ENCODE measurements around the gene ACADM. TPM values are rescaled to one million over a fixed set of nuclear protein-coding genes. Genes with fewer than 3 reads are reported as not detected.
A peak's percentile ranks its signal among the peaks of the same experiment; 100 is the strongest.
"Not testable (repeated sequence)": the region's sequence is repeated elsewhere in the genome, so short reads cannot be mapped to it uniquely, and the experiment has no call there.

ACADM gene
- total and polyA plus RNA-seq, 4 experiments from 2014 or later: 31.9 to 67.2 (median 41.6) TPM

GRCh38 chr1:75797606-75798216 lies 73.2 kb downstream of the ACADM start:
- H3K36me3 Mint-ChIP-seq: peaks cover 30 to 43% of the 10 kb centered on the region in 2 donors
- H3K9me3 ChIP-seq (ENCODE audit: control insufficient read depth in 1 of 2, low read length in 2 of 2): no peaks in the 10 kb centered on the region
- no peaks in the 10 kb centered on the region for H3K27me3 Mint-ChIP-seq
- H3K9me3 Mint-ChIP-seq: no peaks in the 10 kb centered on the region
- H3K4me1 Mint-ChIP-seq: peaks cover 2 to 23% (median 8%) of the 10 kb centered on the region in 4 donors
- H3K4me3 Mint-ChIP-seq: no peak overlapping the region
- H3K27ac Mint-ChIP-seq: peak overlapping the region in 3 of 7 donors; percentile 24 to 43 (median 29)
- ChIA-PET POLR2A (ENCODE audit: partially characterized antibody) (interaction anchor here (3.1 kb wide), 1 partner anchor 12 kb away, joined by 20 read pairs; the partner anchor contains the start of gene RABGGTB), CTCF (ENCODE audit: partially characterized antibody) (no interaction called here)
- no peak overlapping the region for H3K4me3 ChIP-seq (ENCODE audit: low read length in 2 of 2)
- intact Hi-C loops (cut with micrococcal nuclease): no loop called here
- no peak overlapping the region for H3K27ac ChIP-seq (ENCODE audit: low read depth, low read length)
- H3K4me1 ChIP-seq (ENCODE audit: insufficient read depth, low read length): no peaks in the 10 kb centered on the region
- H3K36me3 ChIP-seq (ENCODE audit: insufficient read depth, low read length): peaks cover 24% of the 10 kb centered on the region
- DNase-seq: no peak
- H3K27me3 ChIP-seq (ENCODE audit: insufficient read depth, low read length): no peaks in the 10 kb centered on the region

- H3K27me3 ChIP-seq (ENCODE audit: insufficient read depth, low read length); CTCF ChIA-PET (ENCODE audit: partially characterized antibody): not testable (repeated sequence)
These were observed 77.0 kb downstream of the ACADM start for GRCh38 chr1:75801480-75801879.

GRCh38 chr1:75808921-75809320 lies 84.4 kb downstream of the ACADM start:
- no peak overlapping the region for H3K27ac Mint-ChIP-seq
- no peaks in the 10 kb centered on the region for H3K4me1 Mint-ChIP-seq
- intact Hi-C loops (cut with micrococcal nuclease): no loop called here
- H3K4me3 ChIP-seq (ENCODE audit: low read length in 2 of 2): no peak overlapping the region
- H3K36me3 ChIP-seq (ENCODE audit: insufficient read depth, low read length): no peaks in the 10 kb centered on the region
- no peaks in the 10 kb centered on the region for H3K27me3 Mint-ChIP-seq
- no peaks in the 10 kb centered on the region for H3K9me3 ChIP-seq (ENCODE audit: control insufficient read depth in 1 of 2, low read length in 2 of 2)
- H3K4me3 Mint-ChIP-seq: no peak overlapping the region
- no peaks in the 10 kb centered on the region for H3K4me1 ChIP-seq (ENCODE audit: insufficient read depth, low read length)
- no peak overlapping the region for H3K27ac ChIP-seq (ENCODE audit: low read depth, low read length)
- POLR2A ChIA-PET (ENCODE audit: partially characterized antibody): no interaction called here
- no peaks in the 10 kb centered on the region for H3K9me3 Mint-ChIP-seq
- DNase-seq: no peak
- H3K27me3 ChIP-seq (ENCODE audit: insufficient read depth, low read length): no peaks in the 10 kb centered on the region
- no peaks in the 10 kb centered on the region for H3K36me3 Mint-ChIP-seq
- CTCF ChIA-PET (ENCODE audit: partially characterized antibody): no interaction called here

More at GRCh38 chr1:75801480-75801879, 77.0 kb downstream of the ACADM start:
- intact Hi-C loops (cut with micrococcal nuclease); H3K4me3 Mint-ChIP-seq; DNase-seq; H3K4me1 ChIP-seq (ENCODE audit: insufficient read depth, low read length); H3K9me3 ChIP-seq (ENCODE audit: control insufficient read depth in 1 of 2, low read length in 2 of 2); H3K36me3 ChIP-seq (ENCODE audit: insufficient read depth, low read length); H3K27ac Mint-ChIP-seq; H3K4me3 ChIP-seq (ENCODE audit: low read length in 2 of 2); H3K27ac ChIP-seq (ENCODE audit: low read depth, low read length); H3K9me3 Mint-ChIP-seq; H3K27me3 Mint-ChIP-seq: not testable (repeated sequence)
- H3K4me1 Mint-ChIP-seq: peaks cover 0 to 11% (median under 1%) of the 10 kb centered on the region in 4 donors
- POLR2A ChIA-PET (ENCODE audit: partially characterized antibody): interaction anchor here (2.9 kb wide), 1 partner anchor 15 kb away, joined by 8 read pairs; the partner anchor contains the start of gene RABGGTB
- peaks cover 6 to 12% of the 10 kb centered on the region in 2 donors for H3K36me3 Mint-ChIP-seq

GRCh38 chr1:75810113-75810512 lies 85.6 kb downstream of the ACADM start:
- CTCF ChIA-PET (ENCODE audit: partially characterized antibody): interaction anchor here (0.7 kb wide), 1 partner anchor 66 kb away, joined by 3 read pairs; no protein-coding TSS in a partner anchor
- H3K9me3 Mint-ChIP-seq; H3K4me1 ChIP-seq (ENCODE audit: insufficient read depth, low read length); H3K9me3 ChIP-seq (ENCODE audit: control insufficient read depth in 1 of 2, low read length in 2 of 2); H3K4me1 Mint-ChIP-seq; H3K4me3 Mint-ChIP-seq; H3K36me3 Mint-ChIP-seq; H3K27ac Mint-ChIP-seq; H3K27me3 ChIP-seq (ENCODE audit: insufficient read depth, low read length); POLR2A ChIA-PET (ENCODE audit: partially characterized antibody); H3K36me3 ChIP-seq (ENCODE audit: insufficient read depth, low read length); H3K4me3 ChIP-seq (ENCODE audit: low read length in 2 of 2); H3K27me3 Mint-ChIP-seq; H3K27ac ChIP-seq (ENCODE audit: low read depth, low read length); DNase-seq; intact Hi-C loops (cut with micrococcal nuclease): not testable (repeated sequence)

- POLR2A ChIA-PET (ENCODE audit: partially characterized antibody): no interaction called here
- Histone ChIP-seq H3K36me3 (ENCODE audit: insufficient read depth, low read length) (no peaks in the 10 kb centered on the region), H3K4me1 (ENCODE audit: insufficient read depth, low read length) (no peaks in the 10 kb centered on the region), H3K9me3 (ENCODE audit: control insufficient read depth in 1 of 2, low read length in 2 of 2) (no peaks in the 10 kb centered on the region), H3K27ac (ENCODE audit: low read depth, low read length) (no peak overlapping the region), H3K27me3 (ENCODE audit: insufficient read depth, low read length) (no peaks in the 10 kb centered on the region), H3K4me3 (ENCODE audit: low read length in 2 of 2) (no peak overlapping the region)
- no peaks in the 10 kb centered on the region for H3K9me3 Mint-ChIP-seq
- no peaks in the 10 kb centered on the region for H3K4me1 Mint-ChIP-seq
- no peaks in the 10 kb centered on the region for H3K27me3 Mint-ChIP-seq
- intact Hi-C loops (cut with micrococcal nuclease): no loop called here
- no peak for DNase-seq
- no peaks in the 10 kb centered on the region for H3K36me3 Mint-ChIP-seq
- H3K4me3 Mint-ChIP-seq: no peak overlapping the region
- CTCF ChIA-PET (ENCODE audit: partially characterized antibody): no interaction called here
- H3K27ac Mint-ChIP-seq: no peak overlapping the region
These were observed 86.9 kb downstream of the ACADM start for GRCh38 chr1:75811211-75811981.

- ChIA-PET CTCF (ENCODE audit: partially characterized antibody) (no interaction called here), POLR2A (ENCODE audit: partially characterized antibody) (no interaction called here)
- Mint-ChIP-seq H3K4me3 (no peak overlapping the region), H3K27ac (no peak overlapping the region), H3K36me3 (no peaks in the 10 kb centered on the region), H3K9me3 (no peaks in the 10 kb centered on the region), H3K27me3 (no peaks in the 10 kb centered on the region), H3K4me1 (no peaks in the 10 kb centered on the region)
- H3K27ac ChIP-seq (ENCODE audit: low read depth, low read length): no peak overlapping the region
- DNase-seq: no peak
- no peaks in the 10 kb centered on the region for H3K9me3 ChIP-seq (ENCODE audit: control insufficient read depth in 1 of 2, low read length in 2 of 2)
- intact Hi-C loops (cut with micrococcal nuclease): no loop called here
- H3K36me3 ChIP-seq (ENCODE audit: insufficient read depth, low read length): no peaks in the 10 kb centered on the region
- H3K4me1 ChIP-seq (ENCODE audit: insufficient read depth, low read length): no peaks in the 10 kb centered on the region
- H3K27me3 ChIP-seq (ENCODE audit: insufficient read depth, low read length): no peaks in the 10 kb centered on the region
- no peak overlapping the region for H3K4me3 ChIP-seq (ENCODE audit: low read length in 2 of 2)
These were observed 87.6 kb downstream of the ACADM start for GRCh38 chr1:75812065-75812464.
